Right lobe of liver (tissue), 6 donors: ENCODE measurements around the gene PEMT. TPM values are rescaled to one million over a fixed set of nuclear protein-coding genes. Genes with fewer than 3 reads are reported as not detected.

Source experiments
- ATAC-seq, 4 donors: fragments of 200-7000 bp; cut with Tn5 transposase; one replicate each; pipeline ENCODE4 v1.9.1; 2020; ENCODE audit warnings: mild to moderate bottlenecking in 4 of 4, moderate library complexity in 4 of 4
- DNase-seq, 3 donors: peaks; one replicate each; pipeline ENCODE4 v3.0.0-alpha.2; 2020
- H3K27ac ChIP-seq, 3 donors: fragments of 200-600 bp; one replicate each; pipeline ENCODE4 v1.8.0; 2022
- H3K27me3 ChIP-seq, 2 donors: fragments of 200-600 bp; one replicate each; pipeline ENCODE4 v1.8.0; 2022
- H3K36me3 ChIP-seq, 4 donors: fragments of 200-600 bp; sonication (generic) in 1 of 4; one replicate each; pipeline versions ENCODE4 v1.5.1 to v1.8.0; 2017 to 2022; ENCODE audit warnings: control low read depth in 1 of 4
- H3K4me1 ChIP-seq, 4 donors: fragments of 200-600 bp; sonication (generic) in 1 of 4; one replicate each; pipeline versions ENCODE4 v1.5.1 to v1.8.0; 2017 to 2022; ENCODE audit warnings: control low read depth in 1 of 4
- H3K4me3 ChIP-seq, 3 donors: fragments of 200-600 bp; one replicate each; pipeline ENCODE4 v1.8.0; 2022
- H3K9me3 ChIP-seq, 4 donors: fragments of 200-600 bp; sonication (generic) in 1 of 4; one replicate each; pipeline versions ENCODE4 v1.5.1 to v1.8.0; 2017 to 2022; ENCODE audit warnings: control low read depth in 1 of 4
- CTCF ChIP-seq, 4 donors: fragments of 200-600 bp in 3 of 4; fragments of 450-650 bp in 1 of 4; IDR thresholded peaks; one replicate each; pipeline versions ENCODE4 v1.5.1 to v1.8.0; 2016 to 2022; ENCODE audit warnings: antibody characterized with exemption in 4 of 4, mild to moderate bottlenecking in 2 of 4
- POLR2A ChIP-seq: fragments of 450-650 bp; IDR thresholded peaks from one replicate; pipeline ENCODE4 v1.6.1; 2017; ENCODE audit warnings: antibody characterized with exemption, mild to moderate bottlenecking
- WGBS: methylation state at CpG from one replicate; pipeline ENCODE4 v1.1.6; 2018; ENCODE audit warnings: low coverage, low lambda C conversion rate; ENCODE audit not compliant: insufficient coverage; ENCODE audit errors: missing lambda C conversion rate; 5-methylcytosine and 5-hydroxymethylcytosine counted together
- intact Hi-C, 2 donors: fragments of 100-400 bp; cut with DNase I; formaldehyde crosslinking; loops; one replicate each; pipeline versions ENCODE4 v1.11.2 to v1.14.1; 2022
- small RNA-seq, 2 experiments: library from RNA; depleted of rRNA; stranded (forward); fragments of <200 nt; gene quantifications; one replicate each; pipeline ENCODE3, GENCODE V24; 2016
- total RNA-seq, 6 experiments: library from RNA; depleted of rRNA in 2 of 6; stranded (reverse); fragments of >200 nt in 2 of 6; fragmentation: NEBNext Ultra II Directional in 3 of 6; extraction: Animal tissue kit (Norgen Biotek cat#: 25700) in 3 of 6; gene quantifications; one replicate each; pipeline versions ENCODE4 v1.1.0 to v1.2.4, GENCODE V29; 2016 to 2023
- donor health status: DM: no; HTN: yes; CAD: no.
- donor health status: DM: no; HTN: no; CAD: no.
- donor health status: DM: no; HTN: no; CAD: no.
- donor health status: DM: no; HTN: yes; CAD: no.
- donor health status: DM: no; HTN: yes; CAD: no.

PEMT gene
- total RNA-seq, 6 experiments from 2014 or later: 92.4 to 184 (median 170) TPM

GRCh38 chr17:17462048-17462824 is 129.3 kb downstream of the PEMT start:
- no peaks in the 10 kb centered on the region for H3K27me3 ChIP-seq
- intact Hi-C loops: no loop called here
- no peak for ATAC-seq

GRCh38 chr17:17460038-17460437 is 131.5 kb downstream of the PEMT start:
- ATAC-seq: no peak
- H3K4me1 ChIP-seq: no peaks in the 10 kb centered on the region
- no peaks in the 10 kb centered on the region for H3K36me3 ChIP-seq
- no peak for TF ChIP-seq POLR2A
- no peak for TF ChIP-seq CTCF (IDR thresholded peaks at IDR 0.05)
- H3K27ac ChIP-seq: no peak overlapping the region
- no peaks in the 10 kb centered on the region for H3K9me3 ChIP-seq
- DNase-seq: no peak
- no peaks in the 10 kb centered on the region for H3K27me3 ChIP-seq
- 87% methylated on average over 4 of the region's 4 CpGs for WGBS
- no peak overlapping the region for H3K4me3 ChIP-seq
- intact Hi-C loops: no loop called here

More at GRCh38 chr17:17462048-17462824, 129.3 kb downstream of the PEMT start:
- Histone ChIP-seq H3K27ac (no peak overlapping the region), H3K36me3 (no peaks in the 10 kb centered on the region), H3K4me3 (no peak overlapping the region), H3K9me3 (no peaks in the 10 kb centered on the region), H3K4me1 (no peaks in the 10 kb centered on the region)
- no peak for DNase-seq
- no peak for TF ChIP-seq POLR2A
- no peak for TF ChIP-seq CTCF (IDR thresholded peaks at IDR 0.05)
- 59% methylated on average over 6 of the region's 15 CpGs for WGBS

- no peaks in the 10 kb centered on the region for H3K9me3 ChIP-seq
- H3K4me3 ChIP-seq: no peak overlapping the region
- DNase-seq (no peak), ATAC-seq (no peak)
- peaks cover 0 to 8% (median 0%) of the 10 kb centered on the region in 4 donors for H3K4me1 ChIP-seq
- no peaks in the 10 kb centered on the region for H3K36me3 ChIP-seq
- intact Hi-C loops: no loop called here
- 89% methylated on average over 1 of the region's 2 CpGs for WGBS
- TF ChIP-seq CTCF (IDR thresholded peaks at IDR 0.05) (no peak), POLR2A (no peak)
- no peaks in the 10 kb centered on the region for H3K27me3 ChIP-seq
- H3K27ac ChIP-seq: no peak overlapping the region
These were observed 133.8 kb downstream of the PEMT start for GRCh38 chr17:17457680-17458079.

- WGBS: 90% methylated on average over 5 of the region's 19 CpGs
- TF ChIP-seq CTCF (IDR thresholded peaks at IDR 0.05) (no peak), POLR2A (no peak)
- Histone ChIP-seq H3K4me3 (no peak overlapping the region), H3K9me3 (no peaks in the 10 kb centered on the region), H3K4me1 (peaks cover 0 to 8% (median 0%) of the 10 kb centered on the region in 4 donors), H3K27me3 (no peaks in the 10 kb centered on the region), H3K36me3 (no peaks in the 10 kb centered on the region), H3K27ac (no peak overlapping the region)
- DNase-seq: no peak
- intact Hi-C loops: no loop called here
- no peak for ATAC-seq
These were observed 135.3 kb downstream of the PEMT start for GRCh38 chr17:17456251-17456650.

Small RNAs within 50 kb of the gene (small RNA-seq; reads per million reads assigned to genes)
- 0 reads per million in 2 experiments for gene RF00019
- gene RNU6-468P: 0 reads per million in 2 experiments

Other genes starting within 250 kb of the PEMT start
- gene MED9, start 114.7 kb downstream of the PEMT start, total RNA-seq: 10 to 100 TPM in 3 of 6 experiments, 1 to 10 TPM in 3; 5.7 to 24.4 (median 12.4) TPM
- 100 to 1,000 TPM in 3 of 6 experiments, 10 to 100 TPM in 2, 1 to 10 TPM in 1; 1.0 to 230 (median 101) TPM for gene RASD1, start 95.3 kb downstream of the PEMT start, total RNA-seq
- 10 to 100 TPM in 2 of 6 experiments, 1 to 10 TPM in 4; 6.1 to 14.5 (median 8.4) TPM for gene RAI1, start 89.8 kb upstream of the PEMT start, total RNA-seq
- gene SREBF1, start 245.3 kb upstream of the PEMT start, total RNA-seq: 100 to 1,000 TPM in 4 of 6 experiments, 10 to 100 TPM in 2; 63.8 to 246 (median 173) TPM